ENCODE results near the gene BUB1.

DNA sequence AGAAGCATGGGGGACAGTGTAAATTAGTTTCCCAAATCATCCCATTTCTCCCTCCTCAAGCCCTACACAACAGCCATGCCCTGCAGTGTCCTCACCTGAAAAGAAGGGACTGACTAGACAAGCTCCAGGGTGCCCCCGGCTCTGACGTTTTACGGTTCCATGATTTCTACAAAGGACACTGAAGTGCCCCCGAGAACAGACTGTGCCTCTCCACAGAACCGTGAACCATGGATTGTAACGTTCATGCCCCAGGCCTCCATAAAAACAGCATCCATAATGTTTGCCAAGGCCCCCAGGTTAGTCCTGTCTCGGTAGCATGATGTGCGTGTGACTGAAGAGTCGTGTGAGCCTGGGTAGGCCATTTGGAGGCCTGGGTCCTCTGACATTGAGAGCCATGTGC lies 47.5 kb upstream of the BUB1 start:
- TF ChIP-seq SUZ12 (IDR thresholded peaks at IDR 0.05; ENCODE audit: extremely low read depth, insufficient read depth, insufficient read length) (no peak), YY1 (IDR thresholded peaks at IDR 0.05; ENCODE audit: insufficient read depth, insufficient read length) (no peak), ZNF274 (IDR thresholded peaks at IDR 0.05; ENCODE audit: low read depth, low read length) (no peak)

Data from NT2/D1 (cell line).